GM23338 (cell line): ENCODE results near the gene PLA2G10. TPM values are rescaled to one million over a fixed set of nuclear protein-coding genes. Genes with fewer than 3 reads are reported as not detected.

Source experiments
- ATAC-seq: fragments of 200-7000 bp; cut with Tn5 transposase; 3 replicates; pipeline ENCODE4 v1.9.1; 2020
- DNase-seq: peaks from one replicate; pipeline ENCODE4 v3.0.0-alpha.2; 2015; ENCODE audit warnings: low spot score
- H2AFZ ChIP-seq: fragments of 200-600 bp; sonication (generic); 2 replicates; pipeline ENCODE4 v1.8.0; 2016; ENCODE audit warnings: antibody characterized with exemption, mild to moderate bottlenecking, moderate library complexity
- H3F3A ChIP-seq: fragments of 200-600 bp; sonication (generic); replicated peaks from 2 replicates; pipeline ENCODE4 v1.8.0; 2017; ENCODE audit warnings: antibody characterized with exemption, mixed run types, low read depth
- H3K27ac ChIP-seq: fragments of 200-600 bp; sonication (generic); 2 replicates; pipeline ENCODE4 v1.6.1; 2016; ENCODE audit warnings: low read depth
- H3K27me3 ChIP-seq: fragments of 200-600 bp; sonication (generic); 2 replicates; pipeline ENCODE4 v1.8.0; 2016; ENCODE audit warnings: mild to moderate bottlenecking, mixed run types, moderate library complexity; ENCODE audit not compliant: insufficient read depth
- H3K36me3 ChIP-seq: fragments of 200-600 bp; sonication (generic); 2 replicates; pipeline ENCODE4 v1.8.0; 2016; ENCODE audit warnings: mild to moderate bottlenecking; ENCODE audit not compliant: insufficient read depth
- H3K4me1 ChIP-seq: fragments of 200-600 bp; sonication (generic); 2 replicates; pipeline ENCODE4 v1.8.0; 2016; ENCODE audit warnings: mild to moderate bottlenecking, moderate library complexity; ENCODE audit not compliant: insufficient read depth
- H3K4me2 ChIP-seq: fragments of 200-600 bp; sonication (generic); 2 replicates; pipeline ENCODE4 v1.7.1; 2017; ENCODE audit warnings: mixed run types
- H3K4me3 ChIP-seq: fragments of 200-600 bp; sonication (generic); 2 replicates; pipeline ENCODE4 v1.6.1; 2016; ENCODE audit warnings: mixed run types
- H3K79me2 ChIP-seq: fragments of 200-600 bp; sonication (generic); replicated peaks from 2 replicates; pipeline ENCODE4 v1.8.0; 2017; ENCODE audit warnings: mild to moderate bottlenecking; ENCODE audit not compliant: insufficient read depth
- H3K9me2 ChIP-seq: fragments of 200-600 bp; sonication (generic); 2 replicates; pipeline ENCODE4 v1.8.0; 2017; ENCODE audit not compliant: insufficient read depth
- H4K20me1 ChIP-seq: fragments of 200-600 bp; sonication (generic); replicated peaks from 2 replicates; pipeline ENCODE4 v1.8.0; 2017; ENCODE audit warnings: mild to moderate bottlenecking; ENCODE audit not compliant: insufficient read depth
- H3K27ac Mint-ChIP-seq: 2 replicates; pipeline ENCODE4 v1.8.0; 2020; ENCODE audit warnings: inconsistent platforms, mild to moderate bottlenecking, moderate library complexity, mixed read lengths
- H3K27me3 Mint-ChIP-seq: 3 replicates; pipeline ENCODE4 v1.8.0; 2022; ENCODE audit warnings: low read depth, mild to moderate bottlenecking, moderate library complexity, mixed read lengths, inconsistent platforms; ENCODE audit not compliant: insufficient read depth, poor library complexity
- H3K36me3 Mint-ChIP-seq: 3 replicates; pipeline ENCODE4 v1.8.0; 2021; ENCODE audit warnings: low read depth, mild to moderate bottlenecking, inconsistent platforms, moderate library complexity, mixed read lengths
- H3K4me1 Mint-ChIP-seq: 3 replicates; pipeline ENCODE4 v1.8.0; 2020; ENCODE audit warnings: mild to moderate bottlenecking, inconsistent platforms, mixed read lengths
- H3K4me3 Mint-ChIP-seq: 3 replicates; pipeline ENCODE4 v1.8.0; 2021; ENCODE audit warnings: moderate library complexity, mild to moderate bottlenecking, inconsistent platforms, mixed read lengths
- H3K9me3 Mint-ChIP-seq: 3 replicates; pipeline ENCODE4 v1.8.0; 2020; ENCODE audit warnings: moderate library complexity, mild to moderate bottlenecking, inconsistent platforms, mixed read lengths
- CREB1 ChIP-seq: fragments of 250-450 bp; sonication (Bioruptor Pico); IDR thresholded peaks from 2 replicates; pipeline ENCODE4 v1.5.0; 2020; ENCODE audit warnings: low read depth, mild to moderate bottlenecking, moderate library complexity
- EZH2 ChIP-seq: fragments of 200-600 bp; sonication (generic); IDR thresholded peaks from one replicate; pipeline ENCODE4 v1.8.0; 2017; ENCODE audit warnings: antibody characterized with exemption, mild to moderate bottlenecking, low read depth; ENCODE audit not compliant: unreplicated experiment
- JUNB ChIP-seq: IDR thresholded peaks from one replicate; pipeline ENCODE4 v1.6.1; 2016; ENCODE audit warnings: antibody characterized with exemption; ENCODE audit not compliant: unreplicated experiment
- NANOG ChIP-seq: IDR thresholded peaks from 2 replicates; pipeline ENCODE4 v1.6.1; 2016; ENCODE audit warnings: antibody characterized with exemption, borderline replicate concordance
- POLR2AphosphoS5 ChIP-seq: IDR thresholded peaks from 2 replicates; pipeline ENCODE4 v1.6.1; 2016; ENCODE audit warnings: antibody characterized with exemption, low read depth
- STAT1 ChIP-seq: IDR thresholded peaks from one replicate; pipeline ENCODE4 v1.6.1; 2016; ENCODE audit warnings: antibody characterized with exemption; ENCODE audit not compliant: unreplicated experiment
- ZNF331 ChIP-seq: fragments of 250-450 bp; sonication (Bioruptor Pico); IDR thresholded peaks from 2 replicates; pipeline ENCODE4 v1.5.0; 2020; ENCODE audit warnings: low read depth, mild to moderate bottlenecking, moderate library complexity
- polyA plus RNA-seq: library from polyadenylated mRNA; unstranded; fragments of >200 nt; fragmentation: Nextera tagmentation; extraction: Ambion mirVana; gene quantifications from 2 replicates; pipeline ENCODE4 v1.2.1, GENCODE V29; 2016
- total RNA-seq: library from RNA; depleted of rRNA; stranded (reverse); fragments of >200 nt; shearing (Covaris generic); gene quantifications from 2 replicates; pipeline ENCODE4 v1.2.3, GENCODE V29; 2014
- TF ChIP-seq, protein P1 (sequence below): IDR thresholded peaks from 2 replicates; pipeline ENCODE4 v1.6.1; 2016; ENCODE audit warnings: antibody characterized with exemption
- TF ChIP-seq, protein P2 (sequence below): fragments of 250-450 bp; sonication (Bioruptor Pico); IDR thresholded peaks from 2 replicates; pipeline ENCODE4 v1.5.0; 2020; ENCODE audit warnings: mild to moderate bottlenecking, moderate library complexity

Gene PLA2G10
- total and polyA plus RNA-seq, 2 experiments from 2014 or later = 0.94 to 1.2 TPM

DNA sequence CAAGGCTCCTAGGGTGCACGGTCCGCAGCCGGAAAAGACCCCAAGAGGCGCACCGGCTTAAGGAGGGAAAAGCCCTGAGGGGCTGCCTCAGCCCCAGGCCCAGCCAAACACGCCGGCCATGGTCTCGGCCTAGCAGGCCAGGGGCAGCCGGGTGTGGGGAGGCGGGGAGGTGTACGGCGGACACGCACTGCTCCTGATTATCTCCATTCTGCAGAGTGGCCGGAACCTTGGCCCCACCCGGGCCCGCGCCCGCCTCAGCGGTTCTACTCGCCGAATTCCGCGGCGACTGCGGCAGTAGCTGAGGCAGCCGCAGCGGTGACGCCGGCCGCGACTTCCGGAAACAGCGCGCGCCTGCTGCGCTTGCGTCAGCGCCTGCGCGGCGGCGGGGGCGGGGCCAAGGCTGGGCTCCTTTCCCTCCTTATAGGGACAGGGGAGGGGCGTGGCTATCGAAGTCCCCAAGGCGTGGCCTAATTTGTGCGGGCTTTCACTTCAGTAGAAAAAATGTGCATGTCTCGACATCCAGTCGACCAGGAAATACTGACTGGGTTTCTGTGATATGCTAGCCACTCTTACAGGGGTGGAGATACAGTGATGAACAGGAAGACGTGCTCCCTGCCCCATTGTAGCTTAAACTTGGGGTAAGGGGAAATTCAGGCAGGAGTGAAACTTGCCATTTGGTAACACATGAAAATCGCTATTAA is 64.0 kb downstream of the PLA2G10 start, which contains the start of gene PARN:
Gene PARN (minus strand): TSS at position 342 of the 701 bp plus-strand sequence. CDS start 135 bp downstream, at position 207.
- peak within 1 kb of the TSS; percentile 90 for H3K4me2 ChIP-seq
- TF ChIP-seq CREB1 (CRISPR knock-in tag) (peak; percentile 91), NANOG (no peak), ZNF331 (CRISPR knock-in tag) (no peak), POLR2AphosphoS5 (peak; percentile 91), JUNB (no peak), EZH2 (no peak), STAT1 (no peak)
- TF ChIP-seq, protein P1, sequence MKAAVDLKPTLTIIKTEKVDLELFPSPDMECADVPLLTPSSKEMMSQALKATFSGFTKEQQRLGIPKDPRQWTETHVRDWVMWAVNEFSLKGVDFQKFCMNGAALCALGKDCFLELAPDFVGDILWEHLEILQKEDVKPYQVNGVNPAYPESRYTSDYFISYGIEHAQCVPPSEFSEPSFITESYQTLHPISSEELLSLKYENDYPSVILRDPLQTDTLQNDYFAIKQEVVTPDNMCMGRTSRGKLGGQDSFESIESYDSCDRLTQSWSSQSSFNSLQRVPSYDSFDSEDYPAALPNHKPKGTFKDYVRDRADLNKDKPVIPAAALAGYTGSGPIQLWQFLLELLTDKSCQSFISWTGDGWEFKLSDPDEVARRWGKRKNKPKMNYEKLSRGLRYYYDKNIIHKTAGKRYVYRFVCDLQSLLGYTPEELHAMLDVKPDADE = peak; percentile 68; the same call in 1 of the 2 replicates
- TF ChIP-seq, protein P2, sequence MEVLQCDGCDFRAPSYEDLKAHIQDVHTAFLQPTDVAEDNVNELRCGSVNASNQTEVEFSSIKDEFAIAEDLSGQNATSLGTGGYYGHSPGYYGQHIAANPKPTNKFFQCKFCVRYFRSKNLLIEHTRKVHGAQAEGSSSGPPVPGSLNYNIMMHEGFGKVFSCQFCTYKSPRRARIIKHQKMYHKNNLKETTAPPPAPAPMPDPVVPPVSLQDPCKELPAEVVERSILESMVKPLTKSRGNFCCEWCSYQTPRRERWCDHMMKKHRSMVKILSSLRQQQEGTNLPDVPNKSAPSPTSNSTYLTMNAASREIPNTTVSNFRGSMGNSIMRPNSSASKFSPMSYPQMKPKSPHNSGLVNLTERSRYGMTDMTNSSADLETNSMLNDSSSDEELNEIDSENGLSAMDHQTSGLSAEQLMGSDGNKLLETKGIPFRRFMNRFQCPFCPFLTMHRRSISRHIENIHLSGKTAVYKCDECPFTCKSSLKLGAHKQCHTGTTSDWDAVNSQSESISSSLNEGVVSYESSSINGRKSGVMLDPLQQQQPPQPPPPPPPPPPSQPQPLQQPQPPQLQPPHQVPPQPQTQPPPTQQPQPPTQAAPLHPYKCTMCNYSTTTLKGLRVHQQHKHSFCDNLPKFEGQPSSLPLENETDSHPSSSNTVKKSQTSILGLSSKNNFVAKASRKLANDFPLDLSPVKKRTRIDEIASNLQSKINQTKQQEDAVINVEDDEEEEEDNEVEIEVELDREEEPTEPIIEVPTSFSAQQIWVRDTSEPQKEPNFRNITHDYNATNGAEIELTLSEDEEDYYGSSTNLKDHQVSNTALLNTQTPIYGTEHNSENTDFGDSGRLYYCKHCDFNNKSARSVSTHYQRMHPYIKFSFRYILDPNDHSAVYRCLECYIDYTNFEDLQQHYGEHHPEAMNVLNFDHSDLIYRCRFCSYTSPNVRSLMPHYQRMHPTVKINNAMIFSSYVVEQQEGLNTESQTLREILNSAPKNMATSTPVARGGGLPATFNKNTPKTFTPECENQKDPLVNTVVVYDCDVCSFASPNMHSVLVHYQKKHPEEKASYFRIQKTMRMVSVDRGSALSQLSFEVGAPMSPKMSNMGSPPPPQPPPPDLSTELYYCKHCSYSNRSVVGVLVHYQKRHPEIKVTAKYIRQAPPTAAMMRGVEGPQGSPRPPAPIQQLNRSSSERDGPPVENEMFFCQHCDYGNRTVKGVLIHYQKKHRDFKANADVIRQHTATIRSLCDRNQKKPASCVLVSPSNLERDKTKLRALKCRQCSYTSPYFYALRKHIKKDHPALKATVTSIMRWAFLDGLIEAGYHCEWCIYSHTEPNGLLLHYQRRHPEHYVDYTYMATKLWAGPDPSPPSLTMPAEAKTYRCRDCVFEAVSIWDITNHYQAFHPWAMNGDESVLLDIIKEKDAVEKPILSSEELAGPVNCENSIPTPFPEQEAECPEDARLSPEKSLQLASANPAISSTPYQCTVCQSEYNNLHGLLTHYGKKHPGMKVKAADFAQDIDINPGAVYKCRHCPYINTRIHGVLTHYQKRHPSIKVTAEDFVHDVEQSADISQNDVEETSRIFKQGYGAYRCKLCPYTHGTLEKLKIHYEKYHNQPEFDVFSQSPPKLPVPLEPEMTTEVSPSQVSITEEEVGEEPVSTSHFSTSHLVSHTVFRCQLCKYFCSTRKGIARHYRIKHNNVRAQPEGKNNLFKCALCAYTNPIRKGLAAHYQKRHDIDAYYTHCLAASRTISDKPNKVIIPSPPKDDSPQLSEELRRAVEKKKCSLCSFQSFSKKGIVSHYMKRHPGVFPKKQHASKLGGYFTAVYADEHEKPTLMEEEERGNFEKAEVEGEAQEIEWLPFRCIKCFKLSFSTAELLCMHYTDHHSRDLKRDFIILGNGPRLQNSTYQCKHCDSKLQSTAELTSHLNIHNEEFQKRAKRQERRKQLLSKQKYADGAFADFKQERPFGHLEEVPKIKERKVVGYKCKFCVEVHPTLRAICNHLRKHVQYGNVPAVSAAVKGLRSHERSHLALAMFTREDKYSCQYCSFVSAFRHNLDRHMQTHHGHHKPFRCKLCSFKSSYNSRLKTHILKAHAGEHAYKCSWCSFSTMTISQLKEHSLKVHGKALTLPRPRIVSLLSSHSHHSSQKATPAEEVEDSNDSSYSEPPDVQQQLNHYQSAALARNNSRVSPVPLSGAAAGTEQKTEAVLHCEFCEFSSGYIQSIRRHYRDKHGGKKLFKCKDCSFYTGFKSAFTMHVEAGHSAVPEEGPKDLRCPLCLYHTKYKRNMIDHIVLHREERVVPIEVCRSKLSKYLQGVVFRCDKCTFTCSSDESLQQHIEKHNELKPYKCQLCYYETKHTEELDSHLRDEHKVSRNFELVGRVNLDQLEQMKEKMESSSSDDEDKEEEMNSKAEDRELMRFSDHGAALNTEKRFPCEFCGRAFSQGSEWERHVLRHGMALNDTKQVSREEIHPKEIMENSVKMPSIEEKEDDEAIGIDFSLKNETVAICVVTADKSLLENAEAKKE (CRISPR knock-in tag) = no peak
- H4K20me1 ChIP-seq = peaks cover 10% of the 10 kb centered on the region
- peaks cover 21% of the 10 kb centered on the region for H3F3A ChIP-seq
- H3K79me2 ChIP-seq = peaks cover 38% of the 10 kb centered on the region
- peak within 1 kb of the TSS; percentile 96 for H3K4me3 Mint-ChIP-seq
- peaks cover 49% of the 10 kb centered on the region for H3K36me3 Mint-ChIP-seq
- DNase-seq (peak; percentile 99), ATAC-seq (peak; percentile 23)
- H3K27ac Mint-ChIP-seq = peak within 1 kb of the TSS; percentile 98
- H3K9me3 Mint-ChIP-seq = no peaks in the 10 kb centered on the region
- peaks cover 25% of the 10 kb centered on the region for H3K36me3 ChIP-seq
- H3K27me3 ChIP-seq = no peaks in the 10 kb centered on the region
- peak within 1 kb of the TSS; percentile 75 for H3K4me3 ChIP-seq
- peaks cover 18% of the 10 kb centered on the region for H3K4me1 ChIP-seq
- peaks cover 25% of the 10 kb centered on the region for H3K4me1 Mint-ChIP-seq
- H2AFZ ChIP-seq = 0 out of 2 replicates have a peak within 1 kb of the TSS, but pooled peaks have one; percentile 16
- no peaks in the 10 kb centered on the region for H3K9me2 ChIP-seq
- H3K27me3 Mint-ChIP-seq = peaks cover 8% of the 10 kb centered on the region
- H3K27ac ChIP-seq = peak within 1 kb of the TSS; percentile 93
